Putamen (tissue), 1 donor: Measurements from ENCODE around the gene CBLL1.

Experiments used
- DNase-seq: peaks from one replicate; pipeline ENCODE4 v3.0.0-alpha.2; 2016; ENCODE audit warnings: low spot score

Gene CBLL1, protein sequence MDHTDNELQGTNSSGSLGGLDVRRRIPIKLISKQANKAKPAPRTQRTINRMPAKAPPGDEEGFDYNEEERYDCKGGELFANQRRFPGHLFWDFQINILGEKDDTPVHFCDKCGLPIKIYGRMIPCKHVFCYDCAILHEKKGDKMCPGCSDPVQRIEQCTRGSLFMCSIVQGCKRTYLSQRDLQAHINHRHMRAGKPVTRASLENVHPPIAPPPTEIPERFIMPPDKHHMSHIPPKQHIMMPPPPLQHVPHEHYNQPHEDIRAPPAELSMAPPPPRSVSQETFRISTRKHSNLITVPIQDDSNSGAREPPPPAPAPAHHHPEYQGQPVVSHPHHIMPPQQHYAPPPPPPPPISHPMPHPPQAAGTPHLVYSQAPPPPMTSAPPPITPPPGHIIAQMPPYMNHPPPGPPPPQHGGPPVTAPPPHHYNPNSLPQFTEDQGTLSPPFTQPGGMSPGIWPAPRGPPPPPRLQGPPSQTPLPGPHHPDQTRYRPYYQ

DNA sequence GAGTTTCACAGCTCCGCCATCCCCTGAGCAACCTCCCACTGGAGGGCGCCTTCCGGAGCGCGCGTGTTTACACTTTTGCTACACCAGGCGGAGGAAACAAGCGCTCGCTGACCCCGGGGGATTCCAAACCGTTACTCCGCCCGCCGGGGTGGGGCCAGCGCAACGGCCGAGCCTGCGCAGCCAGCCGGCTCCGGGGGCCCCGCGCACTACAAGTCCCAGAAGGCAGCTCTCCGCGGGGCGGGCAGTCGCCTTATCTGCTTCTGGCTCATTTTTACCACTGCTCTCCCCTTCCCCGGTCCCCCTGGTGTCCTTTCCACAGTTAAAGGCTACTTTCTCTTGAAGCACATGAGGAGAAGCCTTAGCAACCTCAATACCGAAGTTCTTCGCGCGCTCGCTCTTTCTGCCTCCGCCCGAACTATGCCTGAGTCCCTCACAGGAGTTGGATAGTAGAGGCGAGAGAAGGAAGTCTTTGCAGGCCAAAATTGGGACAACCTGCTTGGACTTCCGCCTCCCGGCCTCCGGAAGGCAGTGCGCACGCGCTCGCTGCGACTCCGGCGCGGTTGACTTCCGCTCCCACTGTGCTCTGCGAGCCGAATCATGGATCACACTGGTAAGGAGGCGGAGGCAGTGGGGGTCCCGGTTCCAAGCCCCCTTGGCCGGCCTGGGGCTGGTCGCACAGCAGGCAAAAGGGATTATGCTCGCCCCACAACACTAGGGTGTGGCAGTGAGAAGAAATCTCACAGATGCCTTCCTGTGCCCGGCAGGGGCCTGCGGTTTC lies at the start of gene CBLL1:
CBLL1 (plus strand) TSS at position 576 of the 778 bp plus-strand sequence; CDS start at position 598, 22 bp downstream.
- DNase-seq: peak; percentile 98

DNA sequence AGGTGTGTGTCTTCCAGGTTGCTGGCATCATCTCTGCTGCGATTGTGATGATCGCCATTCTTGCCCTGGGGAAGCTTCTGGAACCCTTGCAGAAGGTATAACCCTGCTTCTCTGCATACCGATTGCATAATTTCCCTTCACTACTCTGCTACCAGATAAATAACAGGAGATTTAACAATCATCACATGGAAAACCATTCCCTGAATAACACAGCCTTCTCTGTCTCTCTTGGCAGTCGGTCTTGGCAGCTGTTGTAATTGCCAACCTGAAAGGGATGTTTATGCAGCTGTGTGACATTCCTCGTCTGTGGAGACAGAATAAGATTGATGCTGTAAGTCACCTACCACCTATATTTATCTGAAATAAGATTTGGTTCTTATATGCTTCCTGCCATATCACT lies 49.6 kb upstream of the CBLL1 start:
- DNase-seq: no peak

DNA sequence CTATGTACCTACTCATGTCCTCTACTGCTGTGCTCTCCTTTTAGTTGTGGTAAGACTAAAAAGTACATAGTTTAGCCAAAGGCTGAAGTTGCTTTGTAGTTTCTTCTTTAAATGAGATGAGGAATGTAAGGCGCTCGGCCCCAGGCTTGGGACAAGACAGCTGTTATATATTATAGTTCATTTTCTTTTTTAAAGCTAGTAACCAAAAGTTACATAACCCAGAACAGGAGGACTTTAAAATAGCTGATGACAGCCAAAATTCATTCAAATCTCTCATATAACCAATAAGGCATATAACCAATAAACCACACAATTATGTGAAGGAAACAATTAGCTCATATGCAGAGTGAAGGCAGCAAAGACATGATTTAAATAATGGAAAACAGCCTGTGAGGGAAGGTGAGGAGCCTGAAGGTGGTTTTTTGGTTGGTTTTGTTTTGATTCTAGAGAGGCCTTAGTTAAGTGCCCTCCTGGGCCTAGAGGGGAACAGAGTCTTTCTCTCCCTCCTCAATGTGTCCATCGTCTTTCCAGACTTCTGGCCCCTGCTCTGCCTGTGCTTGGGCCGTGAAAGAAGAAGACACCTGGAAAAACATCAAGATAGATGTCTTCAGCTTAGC lies 47.5 kb upstream of the CBLL1 start:
- DNase-seq: no peak

DNA sequence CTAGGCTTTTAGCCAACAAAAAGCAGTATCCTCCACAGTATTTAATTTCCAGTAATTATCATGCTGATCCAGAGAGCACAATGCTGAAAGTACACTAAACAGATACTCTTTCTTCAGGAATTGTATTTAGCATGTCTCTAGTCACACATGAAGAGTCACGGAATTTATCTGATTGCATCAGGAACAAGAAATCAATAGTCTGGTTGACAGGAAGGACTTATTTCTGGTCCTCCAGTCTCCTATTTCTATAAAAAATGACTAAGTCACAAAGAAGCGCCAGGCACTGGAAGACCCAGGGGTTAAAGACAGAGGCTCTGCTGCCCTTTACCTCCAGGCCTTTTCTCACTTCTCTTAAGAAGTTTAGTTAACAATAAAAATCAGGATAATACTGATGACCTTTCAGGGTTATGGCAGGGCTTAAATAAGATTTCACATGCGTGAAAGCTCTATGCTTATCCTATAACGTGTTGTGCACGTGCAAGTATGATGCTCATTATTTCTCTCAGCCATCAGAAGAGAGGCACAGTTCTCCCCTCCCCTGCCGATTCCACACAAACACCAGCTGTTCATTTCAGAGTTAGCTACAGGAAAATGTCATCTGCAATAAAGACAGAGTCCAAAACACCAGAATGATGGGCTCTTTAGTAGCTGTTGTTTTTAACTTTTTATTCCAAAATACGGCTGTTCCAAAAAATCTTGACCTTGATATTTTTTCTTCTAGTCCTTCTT lies 46.5 kb upstream of the CBLL1 start:
- no peak for DNase-seq

DNA sequence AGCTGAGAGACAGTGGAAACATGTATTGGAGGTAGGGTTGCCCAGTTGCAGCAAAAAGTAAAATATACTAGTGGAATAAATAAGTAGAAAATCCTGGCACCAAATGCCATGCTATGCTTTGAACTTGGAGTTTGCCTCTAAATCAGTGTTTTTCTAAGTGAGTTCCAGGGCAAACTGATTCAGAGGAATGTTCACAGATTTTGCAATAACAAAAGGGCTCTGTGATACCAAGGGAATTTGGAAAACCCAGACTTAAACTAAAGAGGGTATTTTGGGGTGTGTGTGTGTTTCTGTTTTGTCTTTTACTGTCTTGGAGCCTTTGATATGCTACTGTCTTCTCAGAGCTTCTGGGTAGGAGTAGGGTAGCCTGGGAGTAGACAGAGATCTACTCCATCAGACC lies 43.4 kb upstream of the CBLL1 start:
- DNase-seq: no peak

DNA sequence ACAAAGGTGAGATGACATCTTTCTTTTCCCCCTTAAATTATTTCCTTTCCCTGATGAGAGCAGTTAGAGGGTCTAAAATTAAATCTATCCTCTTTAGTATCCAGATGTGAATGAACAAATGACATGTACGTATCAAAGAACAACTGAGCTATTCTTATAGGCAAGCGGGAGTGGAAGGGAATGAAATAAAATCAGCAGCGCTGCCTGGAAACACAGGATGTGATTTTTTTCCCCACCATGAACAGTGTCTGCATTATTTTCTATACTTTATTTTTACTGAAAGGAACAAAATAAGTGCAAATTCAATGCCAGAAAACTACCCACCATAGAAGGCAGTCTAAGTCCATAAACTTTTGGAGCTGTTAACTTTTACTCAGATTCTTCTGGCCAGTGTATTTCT lies 42.8 kb upstream of the CBLL1 start:
- DNase-seq: no peak

DNA sequence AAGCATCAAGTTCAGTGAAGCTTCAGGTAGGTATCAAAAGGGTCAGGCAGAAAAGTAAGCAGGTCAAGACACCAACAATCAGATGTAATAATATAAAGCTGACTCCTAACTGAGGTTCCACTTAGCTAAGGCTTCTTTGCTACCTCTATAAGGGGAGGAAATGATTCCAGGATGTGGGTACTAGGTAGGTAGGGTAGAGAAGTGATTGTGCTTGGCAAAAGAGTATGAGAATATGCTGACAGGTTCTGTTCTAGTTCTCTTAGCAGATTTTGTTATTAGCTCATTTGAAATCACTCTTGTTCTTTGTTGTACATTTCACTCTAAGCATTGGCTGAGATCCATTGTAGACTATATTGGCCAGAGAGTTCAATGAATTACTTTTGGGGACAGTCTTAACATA lies 40.7 kb upstream of the CBLL1 start:
- no peak for DNase-seq

DNA sequence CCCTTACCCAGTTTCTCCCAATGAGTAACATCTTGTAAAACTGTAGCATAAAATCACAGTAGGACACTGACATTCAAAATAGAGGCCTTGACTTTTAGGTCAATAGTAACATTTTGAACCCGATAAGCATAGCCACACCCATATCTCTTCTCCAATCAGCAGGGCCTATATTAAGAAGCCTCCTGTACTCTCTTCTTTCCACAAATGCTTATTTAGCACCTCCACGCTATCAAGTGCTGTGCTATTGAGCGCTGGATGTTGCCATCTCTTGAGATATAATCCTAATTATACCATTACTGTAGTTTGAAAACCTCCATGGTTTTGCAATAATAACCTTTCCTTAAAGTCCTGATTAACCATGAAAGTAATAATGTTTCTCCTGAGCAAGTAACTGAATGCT lies 40.1 kb upstream of the CBLL1 start:
- no peak for DNase-seq

DNA sequence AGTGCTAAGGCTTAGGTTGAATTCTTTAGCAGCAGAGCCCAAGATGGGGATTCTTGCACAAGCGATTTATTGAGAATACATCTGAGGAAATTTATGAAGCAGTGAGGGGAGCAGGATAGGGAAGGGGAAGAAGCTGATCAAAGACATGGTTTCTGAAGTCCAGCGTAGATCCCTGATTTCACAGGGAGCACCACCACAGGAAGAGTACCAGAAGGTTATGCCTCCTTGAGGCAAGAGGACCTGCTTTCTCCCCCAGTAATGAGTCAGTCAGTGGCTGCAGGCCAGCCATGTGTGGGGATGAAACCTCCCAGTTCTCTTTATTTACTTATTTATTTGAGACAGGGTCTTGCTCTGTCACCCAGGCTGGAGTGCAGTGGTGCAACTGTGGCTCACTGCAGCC lies 35.0 kb upstream of the CBLL1 start:
- no peak for DNase-seq

DNA sequence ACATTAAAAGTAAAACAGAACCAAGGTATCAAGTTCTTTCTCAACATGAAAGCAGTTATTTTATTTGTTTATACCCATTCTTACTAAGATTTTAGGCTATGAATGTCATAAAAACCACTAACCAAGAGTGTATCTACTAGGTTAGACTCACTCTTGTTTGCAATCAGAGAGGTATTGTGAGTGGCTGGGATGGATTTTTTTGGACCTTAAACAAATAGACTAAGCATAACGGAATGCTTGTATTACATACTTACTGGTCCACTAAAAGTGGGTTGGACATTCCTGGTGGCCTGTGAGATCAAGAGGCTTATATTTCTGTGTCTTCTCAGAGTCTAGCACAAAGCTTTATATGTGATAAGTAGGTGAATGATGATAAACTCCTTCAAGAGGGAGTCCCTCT lies 32.6 kb upstream of the CBLL1 start:
- DNase-seq: no peak

DNA sequence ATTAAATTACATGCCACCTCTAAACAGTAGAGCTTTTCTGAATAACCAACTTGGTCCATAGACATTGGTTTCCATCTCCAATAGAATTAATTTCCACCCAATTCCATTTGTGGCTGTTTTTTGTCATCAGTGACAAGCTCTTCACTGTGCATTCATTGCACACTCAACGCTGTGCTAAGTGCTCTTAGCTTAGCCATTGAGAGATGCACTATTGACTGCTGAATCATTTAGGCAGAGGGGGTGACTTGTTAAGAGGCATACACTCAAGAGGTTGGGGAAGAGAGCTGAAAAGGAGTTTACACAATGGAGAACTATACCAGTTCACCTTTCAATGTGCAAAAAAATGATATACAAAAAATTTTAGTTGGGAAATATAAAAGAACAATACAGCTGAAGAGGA lies 31.9 kb upstream of the CBLL1 start:
- no peak for DNase-seq

DNA sequence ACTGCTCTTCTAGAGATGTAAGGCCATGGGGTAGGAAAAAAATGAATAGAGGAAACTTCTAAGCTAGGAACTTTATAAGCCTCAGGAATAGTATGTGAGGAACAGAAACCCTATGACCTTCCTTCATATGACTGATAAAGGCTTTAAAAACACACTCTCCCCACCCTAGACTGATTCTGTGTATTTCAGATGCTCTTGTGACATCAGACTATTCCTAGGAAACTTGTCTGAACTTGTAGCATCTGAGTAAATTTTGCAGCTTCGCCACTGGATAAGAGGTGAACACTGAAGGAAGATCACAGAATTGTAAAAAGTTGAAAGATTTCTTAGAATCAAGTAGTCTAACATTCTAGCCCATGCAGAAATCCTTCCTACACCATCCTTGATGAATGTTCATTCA lies 31.0 kb upstream of the CBLL1 start:
- DNase-seq: no peak

DNA sequence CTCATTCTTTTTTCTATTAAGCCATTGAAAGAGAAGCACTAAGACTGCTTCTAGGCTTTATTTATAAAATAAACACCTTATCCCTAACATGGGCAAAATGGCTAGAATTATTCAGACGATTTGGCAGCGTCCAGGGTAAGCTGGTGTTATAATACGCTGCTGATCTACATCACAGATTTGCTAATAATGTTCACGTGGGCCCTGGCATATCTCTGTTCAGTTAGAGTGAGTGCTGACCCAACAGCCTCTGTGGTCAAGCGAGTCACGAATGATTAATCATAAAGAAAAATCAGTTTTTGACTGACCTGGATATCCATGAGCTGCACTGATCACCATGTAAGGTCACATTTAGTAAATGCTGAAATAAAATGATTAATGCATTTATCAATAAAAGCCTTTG lies 28.4 kb upstream of the CBLL1 start:
- no peak for DNase-seq

DNA sequence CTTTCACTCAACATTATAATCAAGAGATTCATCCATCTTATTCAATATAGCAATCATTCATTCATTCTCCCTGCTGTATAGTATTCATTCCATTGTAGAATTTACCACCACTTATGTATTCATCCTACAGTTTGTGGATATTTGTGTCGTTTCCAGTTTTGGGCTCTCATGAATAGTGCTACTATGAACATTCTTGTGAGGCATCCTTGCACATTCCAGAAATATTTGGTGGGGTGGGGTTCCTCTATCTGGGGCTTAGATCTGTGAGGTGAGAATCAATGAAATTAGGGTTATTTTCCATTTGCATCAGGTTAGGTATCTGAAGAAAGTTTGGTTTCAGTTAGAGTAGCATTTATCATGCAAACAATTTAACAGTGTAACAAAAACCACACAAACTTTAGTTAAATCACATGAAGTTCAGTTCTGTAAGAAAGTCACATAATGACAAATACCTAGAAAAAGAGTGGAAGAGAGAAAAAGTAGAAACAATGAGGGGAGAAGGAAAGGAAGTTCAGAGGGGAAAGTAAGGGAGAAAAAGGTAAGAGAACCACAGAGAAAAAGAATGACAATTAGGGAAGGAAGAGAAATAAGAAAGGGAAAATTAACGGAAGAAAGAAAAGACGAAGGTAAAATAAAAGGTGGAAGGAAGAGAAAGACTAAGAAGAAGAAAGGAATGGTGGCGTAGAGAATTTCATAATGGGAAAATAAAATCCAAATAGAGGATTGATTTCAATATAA lies 25.3 kb upstream of the CBLL1 start:
- DNase-seq: no peak

DNA sequence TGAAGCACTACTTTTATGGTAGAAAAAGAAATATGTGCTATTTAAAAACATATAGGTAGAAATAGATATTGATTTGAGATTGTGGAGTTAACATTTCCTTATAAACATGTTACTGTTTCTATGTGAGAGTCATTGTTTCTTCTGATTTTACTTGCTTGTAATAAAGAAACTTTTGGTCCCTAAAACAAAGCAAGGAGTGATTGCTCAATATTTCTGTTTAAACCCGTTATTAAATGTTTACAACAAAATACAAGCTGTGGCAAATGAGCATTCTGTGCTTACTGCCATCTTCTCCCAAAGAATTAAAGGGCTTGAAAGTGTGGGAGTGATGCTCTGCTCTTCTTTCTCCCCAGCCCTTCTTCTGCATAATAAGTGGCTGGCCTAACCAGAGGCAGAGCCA lies 22.7 kb upstream of the CBLL1 start:
- no peak for DNase-seq

DNA sequence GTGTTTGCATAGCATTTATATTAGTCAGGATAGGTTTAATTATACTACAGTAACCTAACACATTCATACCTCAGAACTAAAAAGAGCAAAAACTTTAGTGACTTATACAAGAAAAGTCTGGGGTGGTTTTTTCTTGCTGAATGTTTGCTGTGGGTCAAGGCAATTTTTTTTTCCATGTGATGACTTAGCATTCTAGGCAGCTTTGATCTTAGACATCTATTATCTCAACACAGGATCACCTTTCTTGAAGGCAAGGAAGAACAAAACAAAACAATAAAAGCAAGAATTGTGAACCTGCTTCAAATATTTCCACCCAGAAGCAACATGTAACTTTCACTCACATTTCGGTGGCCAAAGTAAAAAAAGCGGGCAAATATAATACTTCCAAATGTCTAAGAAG lies 20.7 kb upstream of the CBLL1 start:
- no peak for DNase-seq

DNA sequence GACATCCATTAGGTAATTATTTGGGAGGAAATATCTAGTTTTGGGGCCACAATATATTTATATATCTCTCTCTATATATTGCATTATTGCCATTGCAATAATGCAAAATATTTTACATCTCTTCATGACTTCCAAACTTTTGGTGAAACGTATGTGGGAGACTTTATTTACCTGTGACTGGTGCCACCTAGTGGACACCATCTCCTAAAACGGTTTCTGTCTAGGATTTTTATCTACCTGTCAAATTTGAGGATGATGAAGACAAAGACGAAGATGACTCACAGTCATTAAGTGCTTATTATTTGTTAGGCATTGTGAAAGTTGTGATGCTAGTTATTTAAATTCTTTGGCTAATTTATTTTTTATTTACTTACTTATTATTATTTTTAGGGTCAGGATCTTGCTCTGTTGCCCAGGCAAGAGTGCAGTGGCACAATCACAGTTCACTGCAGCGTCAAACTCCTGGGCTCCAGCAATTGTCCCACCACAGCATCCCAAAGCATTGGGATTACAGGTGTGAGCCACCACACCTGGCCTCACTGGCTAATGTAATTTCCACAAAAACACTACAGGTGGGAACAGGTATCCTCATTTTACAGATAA lies 18.7 kb upstream of the CBLL1 start:
- DNase-seq: peak; percentile 42

DNA sequence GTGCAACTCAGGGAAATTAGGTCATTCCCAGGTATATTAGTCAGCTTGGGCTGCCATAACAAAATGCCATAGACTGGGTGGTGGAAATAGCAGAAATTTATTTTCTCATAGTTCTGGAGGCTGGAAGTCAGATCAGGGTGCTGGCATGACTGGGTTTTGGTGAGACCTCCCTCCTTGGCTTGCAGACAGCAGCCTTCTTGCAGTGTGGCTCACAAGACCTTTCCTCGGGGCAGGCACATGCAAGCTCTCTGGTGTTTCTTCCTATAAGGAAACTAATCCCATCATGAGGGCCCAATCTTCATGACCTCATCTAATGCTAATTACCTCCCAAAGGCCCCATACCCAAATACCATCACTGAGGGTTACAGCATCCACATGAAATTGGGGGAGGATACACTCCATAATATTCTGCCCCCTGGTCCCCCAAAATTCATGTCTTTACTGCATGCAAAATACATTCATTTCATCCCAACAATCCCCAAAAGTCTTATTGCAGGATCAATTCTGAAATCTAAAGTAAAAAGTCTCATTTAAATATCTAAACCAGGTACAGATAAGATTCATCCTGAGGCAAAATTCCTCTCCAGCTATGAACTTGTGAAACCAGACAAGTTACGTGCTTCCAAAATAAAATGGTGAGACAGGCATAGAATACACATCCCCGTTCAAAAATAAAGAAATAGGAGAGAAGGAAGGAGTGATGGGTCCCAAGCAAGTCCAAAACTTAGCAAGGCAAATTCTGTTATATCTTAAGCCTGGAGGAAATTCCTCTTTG lies 17.4 kb upstream of the CBLL1 start:
- no peak for DNase-seq

DNA sequence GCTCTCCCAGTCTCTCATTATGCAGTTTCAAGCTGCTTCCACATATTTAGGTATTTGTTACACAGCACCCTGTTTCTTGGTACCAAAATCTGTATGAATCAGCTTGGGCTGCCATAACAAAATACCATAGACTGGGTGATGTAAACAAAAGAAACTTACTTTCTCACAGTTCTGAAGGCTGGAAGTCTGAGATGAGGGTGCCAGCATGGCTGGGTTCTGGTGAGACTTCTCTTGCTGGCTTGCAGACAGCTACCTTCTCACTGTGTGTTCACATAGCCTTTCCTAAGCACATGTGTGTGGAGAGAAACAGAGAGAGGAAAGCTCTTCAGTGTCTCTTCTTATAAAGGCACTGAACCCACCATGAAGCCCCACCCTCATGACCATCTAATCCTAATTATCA lies 15.7 kb upstream of the CBLL1 start:
- DNase-seq: no peak
